ENCODE results near the gene TTC36.
"Not testable (repeated sequence)": the region's sequence is repeated elsewhere in the genome, so short reads cannot be mapped to it uniquely, and the experiment has no call there.

The TTC36 gene

DNA sequence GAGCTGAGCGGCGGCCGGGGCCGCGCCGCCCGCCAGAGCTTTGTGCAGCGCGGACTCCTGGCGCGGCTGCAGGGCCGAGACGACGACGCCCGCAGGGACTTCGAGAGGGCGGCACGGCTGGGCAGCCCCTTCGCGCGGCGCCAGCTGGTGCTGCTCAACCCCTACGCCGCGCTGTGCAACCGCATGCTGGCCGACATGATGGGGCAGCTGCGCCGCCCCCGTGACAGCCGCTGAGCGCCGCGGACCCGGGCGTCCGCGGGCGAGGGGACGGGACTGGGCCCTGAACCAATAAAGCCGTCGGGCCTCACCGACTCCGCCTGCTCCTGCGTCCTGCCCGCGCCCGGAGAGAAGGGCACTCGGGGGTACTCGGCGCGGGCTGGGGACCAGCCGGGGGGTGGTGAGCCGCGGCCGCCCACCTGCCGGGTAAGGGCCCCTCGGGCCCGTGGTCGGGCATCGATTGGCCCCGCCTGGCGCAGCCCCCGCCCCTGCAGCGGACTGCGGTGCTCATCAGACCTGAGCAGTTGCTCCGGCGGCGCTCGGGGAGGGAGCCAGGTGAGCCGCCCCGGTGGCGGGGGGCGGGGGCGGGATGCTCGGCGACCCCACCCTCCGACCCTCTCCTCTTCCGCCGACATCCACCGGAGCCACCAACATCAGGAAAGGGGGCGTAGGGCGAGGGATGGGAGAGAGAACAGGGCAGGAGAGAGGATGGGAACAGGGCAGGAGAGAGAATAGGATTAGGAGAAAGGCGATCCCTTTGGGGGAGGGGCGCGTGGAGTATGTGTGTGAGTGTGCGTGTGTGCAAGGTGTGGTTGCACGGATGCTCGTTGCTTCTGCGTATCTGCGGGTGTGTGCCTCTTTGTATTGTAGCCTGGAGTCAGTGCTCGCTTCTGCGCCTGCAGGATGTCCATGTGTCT lies 3.7 kb downstream of the TTC36 start, which contains the start of gene TMEM25:
TMEM25 (plus strand) TSS at position 510 of the 914 bp plus-strand sequence. CDS start 610 bp downstream, outside the sequence.
- DNase-seq: no peak
- in situ Hi-C loops (cut with MboI; ENCODE audit: low pct_unique_long_range_greater_than_20kb, low sequenced_read_pairs): no loop called here

DNA sequence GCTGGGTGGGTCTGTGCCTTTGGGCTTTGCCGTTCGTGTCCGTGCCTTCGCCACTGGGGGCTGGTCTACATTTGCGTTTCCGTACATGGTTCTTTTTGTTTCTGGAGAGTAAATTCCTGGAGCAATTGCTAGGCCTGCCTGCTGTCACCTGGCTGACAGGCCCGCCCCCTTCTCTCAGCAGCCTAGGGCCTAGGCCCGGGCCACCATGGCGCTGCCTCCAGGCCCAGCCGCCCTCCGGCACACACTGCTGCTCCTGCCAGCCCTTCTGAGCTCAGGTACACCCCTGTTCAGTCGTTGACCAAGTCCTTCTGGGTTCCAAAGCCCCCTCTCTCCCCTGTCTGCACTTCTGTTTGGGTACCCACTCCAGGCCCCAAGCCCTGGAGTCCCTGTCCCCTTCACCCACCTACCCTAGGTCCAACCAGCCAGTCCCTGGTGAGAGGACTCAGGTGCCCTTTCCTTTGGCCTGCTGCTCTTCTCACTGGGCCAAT lies 4.4 kb downstream of the TTC36 start:
- in situ Hi-C loops (cut with MboI; ENCODE audit: low pct_unique_long_range_greater_than_20kb, low sequenced_read_pairs): no loop called here
- no peak for DNase-seq

DNA sequence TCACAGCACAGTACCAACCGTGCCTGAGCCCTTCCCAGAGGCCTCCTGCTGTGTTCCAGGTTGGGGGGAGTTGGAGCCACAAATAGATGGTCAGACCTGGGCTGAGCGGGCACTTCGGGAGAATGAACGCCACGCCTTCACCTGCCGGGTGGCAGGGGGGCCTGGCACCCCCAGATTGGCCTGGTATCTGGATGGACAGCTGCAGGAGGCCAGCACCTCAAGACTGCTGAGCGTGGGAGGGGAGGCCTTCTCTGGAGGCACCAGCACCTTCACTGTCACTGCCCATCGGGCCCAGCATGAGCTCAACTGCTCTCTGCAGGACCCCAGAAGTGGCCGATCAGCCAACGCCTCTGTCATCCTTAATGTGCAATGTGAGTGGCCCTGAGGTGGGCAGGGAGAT lies 4.8 kb downstream of the TTC36 start:
- DNase-seq: no peak
- in situ Hi-C loops (cut with MboI; ENCODE audit: low pct_unique_long_range_greater_than_20kb, low sequenced_read_pairs): no loop called here

DNA sequence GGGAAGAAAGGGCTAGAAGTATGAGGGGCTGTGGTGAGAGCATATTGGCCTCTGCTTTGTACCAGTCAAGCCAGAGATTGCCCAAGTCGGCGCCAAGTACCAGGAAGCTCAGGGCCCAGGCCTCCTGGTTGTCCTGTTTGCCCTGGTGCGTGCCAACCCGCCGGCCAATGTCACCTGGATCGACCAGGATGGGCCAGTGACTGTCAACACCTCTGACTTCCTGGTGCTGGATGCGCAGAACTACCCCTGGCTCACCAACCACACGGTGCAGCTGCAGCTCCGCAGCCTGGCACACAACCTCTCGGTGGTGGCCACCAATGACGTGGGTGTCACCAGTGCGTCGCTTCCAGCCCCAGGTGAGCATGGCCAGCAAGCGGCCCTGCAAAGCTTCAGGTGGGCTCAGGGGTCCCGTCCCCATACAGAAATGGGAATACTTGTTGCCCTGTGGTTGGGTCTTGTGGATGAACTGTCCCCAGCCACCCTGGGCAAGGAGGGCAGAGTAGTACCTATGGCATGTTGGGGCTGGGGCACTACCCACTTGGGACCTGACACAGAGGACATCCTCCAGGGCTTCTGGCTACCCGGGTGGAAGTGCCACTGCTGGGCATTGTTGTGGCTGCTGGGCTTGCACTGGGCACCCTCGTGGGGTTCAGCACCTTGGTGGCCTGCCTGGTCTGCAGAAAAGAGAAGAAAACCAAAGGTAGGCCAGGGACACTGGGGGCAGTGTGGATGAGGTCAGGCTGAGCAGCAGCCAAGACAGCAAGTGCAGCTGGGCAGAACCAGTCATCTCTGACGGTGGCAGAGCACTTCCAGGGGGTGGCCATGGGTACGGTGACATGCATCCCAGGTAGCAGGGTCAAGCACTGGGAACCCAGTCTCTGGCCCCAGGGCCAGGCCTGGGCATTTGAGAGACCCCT lies 5.8 kb downstream of the TTC36 start:
- in situ Hi-C loops (cut with MboI; ENCODE audit: low pct_unique_long_range_greater_than_20kb, low sequenced_read_pairs): no loop called here

DNA sequence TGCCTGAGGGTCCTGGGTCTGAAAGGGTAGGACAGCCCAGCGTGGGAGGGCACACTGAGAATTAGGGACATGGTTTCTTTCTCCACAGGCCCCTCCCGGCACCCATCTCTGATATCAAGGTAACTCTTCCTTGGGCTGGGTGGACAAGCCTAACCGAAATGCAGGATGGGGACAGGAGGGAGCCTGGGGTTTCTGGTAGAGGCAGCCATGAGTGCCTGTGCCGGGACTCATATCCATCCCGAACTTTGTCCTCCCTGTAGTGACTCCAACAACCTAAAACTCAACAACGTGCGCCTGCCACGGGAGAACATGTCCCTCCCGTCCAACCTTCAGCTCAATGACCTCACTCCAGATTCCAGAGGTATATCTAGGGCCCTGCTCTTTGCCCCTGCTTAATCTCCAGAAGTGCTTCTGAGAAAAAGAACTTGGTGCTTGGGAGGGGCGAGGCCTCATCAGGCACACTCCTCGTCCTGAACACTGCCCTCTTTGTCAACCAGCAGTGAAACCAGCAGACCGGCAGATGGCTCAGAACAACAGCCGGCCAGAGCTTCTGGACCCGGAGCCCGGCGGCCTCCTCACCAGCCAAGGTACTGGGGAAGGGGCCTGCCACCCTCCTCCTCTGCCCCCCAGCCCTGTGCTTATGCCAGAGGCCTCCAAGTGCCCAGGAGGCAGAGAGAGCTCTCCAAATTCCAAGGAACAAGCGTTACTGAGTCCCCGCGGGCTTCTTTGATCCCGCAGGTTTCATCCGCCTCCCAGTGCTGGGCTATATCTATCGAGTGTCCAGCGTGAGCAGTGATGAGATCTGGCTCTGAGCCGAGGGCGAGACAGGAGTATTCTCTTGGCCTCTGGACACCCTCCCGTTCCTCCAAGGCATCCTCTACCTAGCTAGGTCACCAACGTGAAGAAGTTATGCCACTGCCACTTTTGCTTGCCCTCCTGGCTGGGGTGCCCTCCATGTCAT lies 6.8 kb downstream of the TTC36 start:
- no peak for DNase-seq
- in situ Hi-C loops (cut with MboI; ENCODE audit: low pct_unique_long_range_greater_than_20kb, low sequenced_read_pairs): no loop called here

More for the DNA sequence above, 5.8 kb downstream of the TTC36 start:
- no peak for DNase-seq

DNA sequence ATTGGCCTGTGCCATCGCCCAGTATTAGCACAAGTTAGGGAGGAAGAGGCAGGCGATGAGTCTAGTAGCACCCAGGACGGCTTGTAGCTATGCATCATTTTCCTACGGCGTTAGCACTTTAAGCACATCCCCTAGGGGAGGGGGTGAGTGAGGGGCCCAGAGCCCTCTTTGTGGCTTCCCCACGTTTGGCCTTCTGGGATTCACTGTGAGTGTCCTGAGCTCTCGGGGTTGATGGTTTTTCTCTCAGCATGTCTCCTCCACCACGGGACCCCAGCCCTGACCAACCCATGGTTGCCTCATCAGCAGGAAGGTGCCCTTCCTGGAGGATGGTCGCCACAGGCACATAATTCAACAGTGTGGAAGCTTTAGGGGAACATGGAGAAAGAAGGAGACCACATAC lies 8.0 kb downstream of the TTC36 start:
- DNase-seq: no peak
- in situ Hi-C loops (cut with MboI; ENCODE audit: low pct_unique_long_range_greater_than_20kb, low sequenced_read_pairs): no loop called here

DNA sequence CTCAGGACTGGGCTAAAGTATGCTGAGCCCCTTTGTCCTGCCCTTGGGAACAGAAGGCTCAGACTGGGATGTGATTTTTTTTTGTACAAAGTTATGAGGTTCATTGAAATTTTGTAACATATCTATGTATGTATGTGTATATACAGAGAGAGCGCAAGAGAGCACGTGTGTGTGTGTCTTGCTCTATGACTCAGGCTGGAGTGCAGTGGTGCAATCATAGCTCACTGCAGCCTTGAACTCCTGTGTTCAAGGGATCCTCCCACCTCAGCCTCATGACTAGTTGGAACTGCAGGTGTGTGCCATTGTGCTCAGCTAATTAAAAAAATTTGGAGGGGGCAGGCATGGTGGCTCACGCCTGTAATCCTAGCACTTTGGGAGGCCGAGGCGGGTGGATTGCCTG lies 9.5 kb downstream of the TTC36 start:
- in situ Hi-C loops (cut with MboI; ENCODE audit: low pct_unique_long_range_greater_than_20kb, low sequenced_read_pairs): no loop called here
- DNase-seq: no peak

DNA sequence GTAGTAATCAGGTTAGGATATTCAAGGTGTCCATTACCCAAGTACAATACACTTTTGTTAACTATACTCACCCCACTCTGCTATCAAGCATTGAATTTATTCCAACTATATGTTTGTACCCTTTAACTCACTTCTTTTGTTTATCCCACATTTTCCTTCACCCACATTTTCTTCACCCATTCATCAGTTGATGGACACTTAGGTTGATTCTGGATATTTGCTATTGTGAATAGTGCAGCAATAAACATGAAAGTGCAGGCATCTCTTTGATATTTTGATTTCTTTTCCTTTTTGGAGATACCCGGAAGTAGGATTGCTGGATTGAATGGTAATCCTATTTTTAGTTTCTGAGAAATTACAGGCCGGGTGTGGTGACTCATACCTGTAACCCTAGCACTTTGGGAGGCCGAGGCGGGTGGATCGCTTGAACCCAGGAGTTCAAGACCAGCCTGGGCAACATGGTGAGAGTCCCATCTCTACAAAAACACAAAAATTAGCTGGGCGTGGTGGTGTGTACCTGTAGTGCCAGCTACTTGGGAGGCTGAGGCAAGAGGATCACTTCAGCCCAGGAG lies 10.2 kb downstream of the TTC36 start:
- in situ Hi-C loops (cut with MboI; ENCODE audit: low pct_unique_long_range_greater_than_20kb, low sequenced_read_pairs): no loop called here
- no peak for DNase-seq

DNA sequence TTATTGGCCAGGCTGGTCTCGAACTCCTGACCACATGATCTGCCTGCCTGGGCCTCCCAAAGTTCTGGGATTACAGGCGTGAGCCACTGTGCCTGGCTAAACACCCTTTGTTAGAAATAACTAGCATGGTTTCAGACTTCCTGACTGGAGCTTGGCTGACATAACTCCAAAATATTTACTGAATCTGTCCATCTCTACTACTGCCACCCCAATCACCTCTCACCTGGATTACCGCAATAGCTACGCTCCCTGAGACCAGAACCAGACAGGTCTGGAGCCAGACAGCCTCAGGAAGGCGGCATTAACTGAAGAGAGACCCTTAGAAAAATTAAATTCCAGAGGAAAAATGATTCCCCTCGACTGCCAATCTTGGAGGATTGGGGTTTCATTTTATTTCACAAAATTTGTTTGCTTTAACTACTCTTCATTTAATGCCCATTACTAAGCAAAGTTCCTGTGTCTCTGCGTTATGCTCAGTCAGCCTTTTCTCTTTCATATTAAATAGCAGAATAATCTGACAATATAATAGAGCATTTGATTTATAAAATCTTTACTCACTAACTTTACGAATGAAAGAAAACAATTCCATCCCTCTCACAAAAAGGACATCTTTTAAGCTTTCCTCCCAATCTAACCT lies 16.9 kb downstream of the TTC36 start:
- no peak for DNase-seq
- in situ Hi-C loops (cut with MboI; ENCODE audit: low pct_unique_long_range_greater_than_20kb, low sequenced_read_pairs): no loop called here

DNA sequence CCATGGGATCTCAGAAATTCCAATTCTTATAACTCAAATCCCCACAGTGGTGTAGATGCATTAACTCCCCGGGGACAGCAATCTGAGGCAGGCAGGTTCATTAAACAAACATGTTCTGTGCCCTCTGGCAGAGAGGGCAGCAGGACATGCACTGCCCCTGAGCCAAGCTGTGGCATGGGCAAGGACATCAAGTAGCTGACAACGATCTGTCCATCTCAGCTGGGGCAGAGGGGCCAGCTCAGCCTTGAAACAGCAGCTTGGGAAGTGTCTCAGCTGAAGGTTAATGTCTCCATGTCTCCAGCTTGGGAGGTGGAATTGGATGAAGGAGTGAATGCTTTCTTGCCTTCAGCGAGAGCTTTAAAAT lies 17.4 kb downstream of the TTC36 start:
- in situ Hi-C loops (cut with MboI; ENCODE audit: low pct_unique_long_range_greater_than_20kb, low sequenced_read_pairs): no loop called here
- no peak for DNase-seq

DNA sequence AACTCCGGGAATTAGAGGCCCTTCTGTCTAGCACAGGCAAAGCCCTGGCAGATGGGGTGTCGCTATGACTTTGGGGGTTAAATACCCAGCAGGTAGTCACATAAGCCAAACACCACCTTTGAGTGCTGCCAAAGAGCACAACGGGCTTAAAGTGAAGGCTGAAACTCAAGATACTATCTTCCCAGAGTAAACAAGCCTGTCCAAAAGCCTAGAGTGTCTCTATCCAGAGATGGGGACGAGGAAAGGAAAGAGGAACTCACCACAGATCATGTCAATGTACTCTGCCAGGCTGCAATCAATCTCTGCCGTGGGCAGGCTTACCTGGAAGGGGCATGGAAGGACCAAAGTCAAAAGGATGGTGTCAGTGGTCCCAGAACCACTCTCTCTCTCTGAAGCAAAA lies 18.3 kb downstream of the TTC36 start:
- in situ Hi-C loops (cut with MboI; ENCODE audit: low pct_unique_long_range_greater_than_20kb, low sequenced_read_pairs): no loop called here
- no peak for DNase-seq

DNA sequence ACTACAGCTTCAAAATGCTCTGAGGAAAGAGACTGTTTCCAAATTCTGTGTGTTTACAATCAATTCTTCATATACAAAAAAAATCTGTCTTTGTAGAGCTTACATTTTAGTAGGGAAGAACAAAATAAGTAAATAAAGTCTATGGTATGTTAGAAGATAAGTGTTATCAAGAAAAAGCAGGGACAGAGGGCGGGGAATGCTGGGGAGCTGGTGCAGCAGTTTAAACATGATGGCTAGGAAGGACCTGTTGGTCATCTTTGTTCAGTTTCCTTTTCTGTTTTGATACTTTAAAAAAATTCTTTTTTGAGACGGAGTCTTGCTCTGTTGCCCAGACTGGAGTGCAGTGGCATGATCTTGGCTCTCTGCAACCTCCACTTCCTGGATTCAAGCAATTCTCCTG lies 19.9 kb downstream of the TTC36 start:
- in situ Hi-C loops (cut with MboI; ENCODE audit: low pct_unique_long_range_greater_than_20kb, low sequenced_read_pairs): no loop called here
- DNase-seq: no peak

DNA sequence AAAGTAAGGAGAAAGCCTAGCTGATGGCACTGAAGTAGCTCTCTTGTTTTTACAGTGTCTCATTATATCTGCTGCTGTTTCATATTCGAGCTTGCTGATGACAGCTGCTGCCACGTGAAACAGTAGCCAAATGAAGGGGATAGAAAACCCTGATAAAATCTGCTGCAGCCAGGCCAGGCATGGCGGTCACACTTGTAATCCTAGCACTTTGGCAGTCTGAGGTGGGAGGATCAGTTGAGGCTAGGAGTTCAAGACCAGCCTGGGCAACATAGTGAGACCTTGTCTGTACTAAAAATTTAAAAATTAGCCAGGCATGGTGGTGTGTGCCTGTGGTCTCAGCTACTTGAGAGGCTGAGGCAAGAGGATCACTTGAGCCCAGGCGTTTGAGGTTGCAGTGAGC lies 25.1 kb downstream of the TTC36 start:
- no peak for DNase-seq
- in situ Hi-C loops (cut with MboI; ENCODE audit: low pct_unique_long_range_greater_than_20kb, low sequenced_read_pairs): no loop called here

DNA sequence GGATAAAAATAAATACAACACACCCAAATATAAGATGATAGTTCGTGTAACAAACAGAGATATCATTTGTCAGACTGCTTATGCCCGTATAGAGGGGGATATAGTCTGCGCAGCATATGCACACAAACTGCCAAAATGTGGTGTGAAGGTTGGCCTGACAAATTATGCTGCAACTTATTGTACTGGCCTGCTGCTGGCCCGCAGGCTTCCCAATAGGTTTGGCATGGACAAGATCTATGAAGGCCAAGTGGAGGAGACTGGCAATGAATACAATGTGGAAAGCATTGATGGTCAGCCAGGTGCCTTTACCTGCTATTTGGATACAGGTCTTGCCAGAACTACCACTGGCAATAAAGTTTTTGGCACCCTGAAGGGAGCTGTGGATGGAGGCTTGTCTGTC lies 33.5 kb downstream of the TTC36 start:
- in situ Hi-C loops (cut with MboI; ENCODE audit: low pct_unique_long_range_greater_than_20kb, low sequenced_read_pairs): no loop called here
- DNase-seq: no peak

DNA sequence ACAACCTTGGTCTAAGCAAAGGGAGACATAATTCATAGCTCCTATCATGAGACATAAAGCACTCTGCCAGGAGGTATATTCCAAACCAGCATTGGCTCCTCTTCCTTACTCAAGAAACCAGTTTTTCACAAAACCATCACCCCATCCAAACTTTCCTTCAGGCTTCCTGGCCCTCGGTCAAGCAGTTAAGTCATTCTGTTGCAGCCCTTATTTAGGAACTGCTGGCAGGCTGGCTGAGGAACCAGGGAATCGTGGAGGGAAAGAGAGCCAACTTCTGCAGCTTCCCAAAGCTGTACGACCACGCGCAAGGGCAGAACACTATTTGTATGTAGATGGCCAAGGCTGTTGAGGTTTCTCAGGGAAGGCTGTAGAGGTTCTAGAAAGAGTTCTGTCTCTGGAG lies 37.8 kb downstream of the TTC36 start:
- no peak for DNase-seq
- in situ Hi-C loops (cut with MboI; ENCODE audit: low pct_unique_long_range_greater_than_20kb, low sequenced_read_pairs): no loop called here

DNA sequence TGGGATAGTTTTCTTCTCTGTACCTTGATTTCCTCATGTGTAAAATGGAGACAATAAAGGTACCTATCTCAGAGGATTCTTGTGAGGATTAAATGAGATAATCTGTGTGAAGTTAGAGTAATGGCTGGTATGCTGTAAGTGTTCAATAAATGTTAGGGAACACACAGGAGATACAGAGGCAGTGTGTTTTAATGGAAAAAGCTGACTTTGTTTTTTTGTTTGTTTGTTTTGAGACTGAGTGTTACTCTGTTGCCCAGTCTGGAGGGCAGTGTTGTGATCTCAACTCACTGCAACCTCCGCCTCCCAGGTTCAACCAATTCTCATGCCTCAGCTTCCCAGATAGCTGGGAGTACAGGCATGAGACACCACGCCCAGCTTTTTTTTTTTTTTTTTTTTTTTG lies 42.4 kb downstream of the TTC36 start:
- no peak for DNase-seq

DNA sequence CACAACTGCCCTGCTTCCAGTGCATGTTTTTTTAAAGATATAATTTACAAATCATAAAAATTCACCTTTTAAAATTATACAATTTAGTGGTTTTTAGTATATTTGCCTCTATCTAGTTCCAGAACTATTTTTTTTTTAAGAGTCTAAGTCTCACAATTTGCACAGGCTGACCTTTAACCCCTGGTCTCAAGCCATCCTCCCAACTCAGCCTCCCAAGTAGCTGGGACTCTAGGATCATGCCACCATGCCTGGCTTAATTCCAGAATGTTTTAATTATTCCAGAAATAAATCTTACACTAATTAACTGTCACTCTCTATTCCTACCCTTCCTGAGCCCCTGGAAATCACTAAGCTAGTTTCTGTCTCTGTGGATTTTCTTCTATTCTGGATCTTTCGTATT lies 43.5 kb downstream of the TTC36 start:
- in situ Hi-C loops (cut with MboI; ENCODE audit: low pct_unique_long_range_greater_than_20kb, low sequenced_read_pairs): no loop called here
- DNase-seq: no peak

More for the DNA sequence above, 42.4 kb downstream of the TTC36 start:
- in situ Hi-C loops (cut with MboI; ENCODE audit: low pct_unique_long_range_greater_than_20kb, low sequenced_read_pairs): no loop called here

DNA sequence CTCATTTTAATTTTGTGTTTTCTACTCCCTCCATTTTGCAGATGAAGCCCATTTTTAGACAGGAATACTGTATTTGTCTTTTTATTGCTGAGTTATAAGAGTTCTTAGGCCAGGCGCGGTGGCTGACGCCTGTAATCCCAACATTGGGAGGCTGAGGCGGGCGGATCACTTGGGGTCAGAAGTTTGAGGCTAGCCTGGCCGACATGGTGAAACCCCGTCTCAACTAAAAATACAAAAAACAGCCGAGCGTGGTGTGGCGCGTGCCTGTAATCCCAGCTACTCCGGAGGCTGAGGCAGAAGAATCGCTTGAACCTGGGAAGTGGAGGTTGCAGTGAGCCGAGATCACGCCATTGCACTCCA lies 44.4 kb downstream of the TTC36 start:
- in situ Hi-C loops (cut with MboI; ENCODE audit: low pct_unique_long_range_greater_than_20kb, low sequenced_read_pairs): not testable (repeated sequence)
- DNase-seq: peak; percentile 11
